WTC11 (cell line): ENCODE measurements around the gene DUSP22. TPM values are rescaled to one million over a fixed set of nuclear protein-coding genes. Genes with fewer than 3 reads are reported as not detected.

Experiments
- ATAC-seq: fragments of 200-7000 bp; cut with Tn5 transposase; 2 replicates; pipeline ENCODE4 v1.10.0; 2021; ENCODE audit warnings: mild to moderate bottlenecking, moderate library complexity
- CTCF ChIA-PET: fragments of 300-600 bp; sonication (Branson Sonifier 250); formaldehyde crosslinking; loops from one replicate; lab custom pipeline; 2021; ENCODE audit warnings: antibody characterized with exemption; lab: Charles Lee
- POLR2A ChIA-PET: fragments of 350-600 bp; sonication (Branson Sonifier 250); formaldehyde crosslinking; loops from one replicate; lab custom pipeline; 2021; ENCODE audit warnings: antibody characterized with exemption; lab: Charles Lee
- DNase-seq: peaks from one replicate; pipeline ENCODE4 v3.0.0; 2021; ENCODE audit warnings: low spot score
- H3K27ac Mint-ChIP-seq: 2 replicates; pipeline ENCODE4 v1.8.0; 2021; ENCODE audit warnings: mixed read lengths
- H3K27me3 Mint-ChIP-seq: 2 replicates; pipeline ENCODE4 v1.8.0; 2021; ENCODE audit warnings: low read depth, mild to moderate bottlenecking, moderate library complexity, mixed read lengths
- H3K36me3 Mint-ChIP-seq: 2 replicates; pipeline ENCODE4 v1.8.0; 2021; ENCODE audit warnings: mixed read lengths
- H3K4me1 Mint-ChIP-seq: 2 replicates; pipeline ENCODE4 v1.8.0; 2022; ENCODE audit warnings: mixed read lengths
- H3K4me3 Mint-ChIP-seq: 2 replicates; pipeline ENCODE4 v1.8.0; 2021; ENCODE audit warnings: mild to moderate bottlenecking, moderate library complexity, mixed read lengths
- H3K9me3 Mint-ChIP-seq: 2 replicates; pipeline ENCODE4 v1.8.0; 2021; ENCODE audit warnings: mixed read lengths
- CREB1 ChIP-seq: sonication (generic); formaldehyde crosslinking; IDR thresholded peaks from 2 replicates; pipeline ENCODE4 v1.8.0; 2023; ENCODE audit warnings: mild to moderate bottlenecking, missing genetic modification reagents
- ELF4 ChIP-seq: sonication (generic); formaldehyde crosslinking; IDR thresholded peaks from 2 replicates; pipeline ENCODE4 v1.8.1; 2022; ENCODE audit warnings: low read depth, mild to moderate bottlenecking, moderate library complexity, missing genetic modification reagents
- EMX1 ChIP-seq: fragments of 250-450 bp; sonication (Bioruptor Pico); IDR thresholded peaks from 2 replicates; pipeline ENCODE4 v1.8.0; 2021; ENCODE audit warnings: mild to moderate bottlenecking
- ETV6 ChIP-seq: sonication (generic); formaldehyde crosslinking; IDR thresholded peaks from 2 replicates; pipeline ENCODE4 v1.8.1; 2022; ENCODE audit warnings: mild to moderate bottlenecking, missing genetic modification reagents
- FOXK1 ChIP-seq: sonication (generic); formaldehyde crosslinking; IDR thresholded peaks from 2 replicates; pipeline ENCODE4 v1.8.0; 2022; ENCODE audit warnings: mild to moderate bottlenecking, moderate library complexity, missing genetic modification reagents
- KAT7 ChIP-seq: sonication (generic); formaldehyde crosslinking; IDR thresholded peaks from 2 replicates; pipeline ENCODE4 v1.8.1; 2023; ENCODE audit warnings: missing genetic modification reagents, mild to moderate bottlenecking, borderline replicate concordance
- OVOL2 ChIP-seq: fragments of 250-450 bp; sonication (Bioruptor Pico); IDR thresholded peaks from 2 replicates; pipeline ENCODE4 v1.9.0; 2021; ENCODE audit warnings: mild to moderate bottlenecking, borderline replicate concordance
- RELA ChIP-seq: sonication (generic); formaldehyde crosslinking; IDR thresholded peaks from 2 replicates; pipeline ENCODE4 v1.8.1; 2022; ENCODE audit warnings: missing genetic modification reagents, mild to moderate bottlenecking, borderline replicate concordance
- SMAD3 ChIP-seq: sonication (generic); formaldehyde crosslinking; IDR thresholded peaks from 2 replicates; pipeline ENCODE4 v1.8.0; 2022; ENCODE audit warnings: missing genetic modification reagents, mild to moderate bottlenecking, borderline replicate concordance
- SMAD4 ChIP-seq: sonication (generic); formaldehyde crosslinking; IDR thresholded peaks from 2 replicates; pipeline ENCODE4 v1.8.0; 2022; ENCODE audit warnings: mild to moderate bottlenecking, missing genetic modification reagents
- ZNF121 ChIP-seq: sonication (generic); formaldehyde crosslinking; IDR thresholded peaks from 2 replicates; pipeline ENCODE4 v1.8.0; 2023; ENCODE audit warnings: missing genetic modification reagents
- ZNF416 ChIP-seq: fragments of 250-450 bp; sonication (Bioruptor Pico); IDR thresholded peaks from 2 replicates; pipeline ENCODE4 v1.9.0; 2021; ENCODE audit warnings: mild to moderate bottlenecking, inconsistent platforms
- ZNF671 ChIP-seq: fragments of 250-450 bp; sonication (Bioruptor Pico); IDR thresholded peaks from 2 replicates; pipeline ENCODE4 v1.8.0; 2021; ENCODE audit warnings: mild to moderate bottlenecking
- total RNA-seq: library from RNA; stranded (reverse); gene quantifications from 3 replicates; pipeline ENCODE4 v1.2.3, GENCODE V29; 2021
- TF ChIP-seq, protein P1 (sequence below): sonication (generic); formaldehyde crosslinking; IDR thresholded peaks from 2 replicates; pipeline ENCODE4 v1.8.1; 2023; ENCODE audit warnings: mild to moderate bottlenecking, missing genetic modification reagents, moderate library complexity
- TF ChIP-seq, protein P2 (sequence below): fragments of 250-450 bp; sonication (Bioruptor Pico); IDR thresholded peaks from 2 replicates; pipeline ENCODE4 v1.9.0; 2021; ENCODE audit warnings: moderate library complexity, mild to moderate bottlenecking, inconsistent platforms, borderline replicate concordance
- TF ChIP-seq, protein P3 (sequence below): sonication (generic); formaldehyde crosslinking; IDR thresholded peaks from 2 replicates; pipeline ENCODE4 v1.8.1; 2023; ENCODE audit warnings: mild to moderate bottlenecking, missing genetic modification reagents, moderate library complexity
- TF ChIP-seq, protein P4 (sequence below): sonication (generic); formaldehyde crosslinking; IDR thresholded peaks from 2 replicates; pipeline ENCODE4 v1.8.1; 2022; ENCODE audit warnings: mild to moderate bottlenecking, moderate library complexity, missing genetic modification reagents
- TF ChIP-seq, protein P5 (sequence below): fragments of 250-450 bp; sonication (Bioruptor Pico); IDR thresholded peaks from 2 replicates; pipeline ENCODE4 v2.1.2; 2022; ENCODE audit warnings: mild to moderate bottlenecking, moderate library complexity
- TF ChIP-seq, protein P6 (sequence below): sonication (generic); formaldehyde crosslinking; IDR thresholded peaks from 2 replicates; pipeline ENCODE4 v1.8.0; 2023; ENCODE audit warnings: mild to moderate bottlenecking, missing genetic modification reagents
- TF ChIP-seq, protein P7 (sequence below): sonication (generic); formaldehyde crosslinking; conservative IDR thresholded peaks from 2 replicates; pipeline ENCODE4 v1.8.1; 2023; ENCODE audit warnings: mild to moderate bottlenecking, low read depth, missing genetic modification reagents, moderate library complexity

The DUSP22 gene
- total RNA-seq, 1 experiment from 2014 or later: 38.5 TPM

DNA sequence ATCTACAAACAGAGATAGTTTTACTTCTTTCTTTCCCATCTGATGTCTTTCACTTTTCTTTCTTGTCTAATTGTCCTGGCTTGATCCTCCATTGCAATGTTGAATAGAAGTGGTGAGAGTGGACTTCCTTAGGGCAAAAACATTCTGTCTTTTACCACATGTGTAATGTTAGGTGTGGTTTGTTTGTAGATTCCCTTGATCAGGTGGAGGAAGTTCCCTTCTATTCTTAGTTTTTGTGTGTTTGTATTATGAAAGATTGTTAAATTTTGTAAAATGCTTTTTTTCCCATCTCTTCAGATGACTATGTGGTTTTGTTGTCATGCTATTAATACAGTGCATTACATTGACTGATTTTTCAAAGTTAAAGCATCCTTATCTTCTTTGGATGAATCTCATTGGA, 41.6 kb upstream of the DUSP22 start:
- ChIA-PET CTCF (no interaction called here), POLR2A (no interaction called here)
- no peak for DNase-seq
- TF ChIP-seq RELA (CRISPR knock-in tag): no peak
- TF ChIP-seq, protein P1, sequence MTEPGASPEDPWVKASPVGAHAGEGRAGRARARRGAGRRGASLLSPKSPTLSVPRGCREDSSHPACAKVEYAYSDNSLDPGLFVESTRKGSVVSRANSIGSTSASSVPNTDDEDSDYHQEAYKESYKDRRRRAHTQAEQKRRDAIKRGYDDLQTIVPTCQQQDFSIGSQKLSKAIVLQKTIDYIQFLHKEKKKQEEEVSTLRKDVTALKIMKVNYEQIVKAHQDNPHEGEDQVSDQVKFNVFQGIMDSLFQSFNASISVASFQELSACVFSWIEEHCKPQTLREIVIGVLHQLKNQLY: no peak
- TF ChIP-seq, protein P2, sequence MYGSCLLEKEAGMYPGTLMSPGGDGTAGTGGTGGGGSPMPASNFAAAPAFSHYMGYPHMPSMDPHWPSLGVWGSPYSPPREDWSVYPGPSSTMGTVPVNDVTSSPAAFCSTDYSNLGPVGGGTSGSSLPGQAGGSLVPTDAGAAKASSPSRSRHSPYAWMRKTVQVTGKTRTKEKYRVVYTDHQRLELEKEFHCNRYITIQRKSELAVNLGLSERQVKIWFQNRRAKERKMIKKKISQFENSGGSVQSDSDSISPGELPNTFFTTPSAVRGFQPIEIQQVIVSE: no peak
- TF ChIP-seq, protein P3, sequence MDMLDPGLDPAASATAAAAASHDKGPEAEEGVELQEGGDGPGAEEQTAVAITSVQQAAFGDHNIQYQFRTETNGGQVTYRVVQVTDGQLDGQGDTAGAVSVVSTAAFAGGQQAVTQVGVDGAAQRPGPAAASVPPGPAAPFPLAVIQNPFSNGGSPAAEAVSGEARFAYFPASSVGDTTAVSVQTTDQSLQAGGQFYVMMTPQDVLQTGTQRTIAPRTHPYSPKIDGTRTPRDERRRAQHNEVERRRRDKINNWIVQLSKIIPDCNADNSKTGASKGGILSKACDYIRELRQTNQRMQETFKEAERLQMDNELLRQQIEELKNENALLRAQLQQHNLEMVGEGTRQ (CRISPR knock-in tag): no peak
- TF ChIP-seq, protein P4, sequence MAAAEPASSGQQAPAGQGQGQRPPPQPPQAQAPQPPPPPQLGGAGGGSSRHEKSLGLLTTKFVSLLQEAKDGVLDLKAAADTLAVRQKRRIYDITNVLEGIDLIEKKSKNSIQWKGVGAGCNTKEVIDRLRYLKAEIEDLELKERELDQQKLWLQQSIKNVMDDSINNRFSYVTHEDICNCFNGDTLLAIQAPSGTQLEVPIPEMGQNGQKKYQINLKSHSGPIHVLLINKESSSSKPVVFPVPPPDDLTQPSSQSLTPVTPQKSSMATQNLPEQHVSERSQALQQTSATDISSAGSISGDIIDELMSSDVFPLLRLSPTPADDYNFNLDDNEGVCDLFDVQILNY (CRISPR knock-in tag): no peak
- no peak for TF ChIP-seq EMX1 (CRISPR knock-in tag)
- TF ChIP-seq FOXK1 (CRISPR knock-in tag): no peak
- TF ChIP-seq KAT7 (CRISPR knock-in tag): no peak
- no peak for TF ChIP-seq SMAD4 (CRISPR knock-in tag)
- no peak for TF ChIP-seq CREB1 (CRISPR knock-in tag)
- TF ChIP-seq, protein P5, sequence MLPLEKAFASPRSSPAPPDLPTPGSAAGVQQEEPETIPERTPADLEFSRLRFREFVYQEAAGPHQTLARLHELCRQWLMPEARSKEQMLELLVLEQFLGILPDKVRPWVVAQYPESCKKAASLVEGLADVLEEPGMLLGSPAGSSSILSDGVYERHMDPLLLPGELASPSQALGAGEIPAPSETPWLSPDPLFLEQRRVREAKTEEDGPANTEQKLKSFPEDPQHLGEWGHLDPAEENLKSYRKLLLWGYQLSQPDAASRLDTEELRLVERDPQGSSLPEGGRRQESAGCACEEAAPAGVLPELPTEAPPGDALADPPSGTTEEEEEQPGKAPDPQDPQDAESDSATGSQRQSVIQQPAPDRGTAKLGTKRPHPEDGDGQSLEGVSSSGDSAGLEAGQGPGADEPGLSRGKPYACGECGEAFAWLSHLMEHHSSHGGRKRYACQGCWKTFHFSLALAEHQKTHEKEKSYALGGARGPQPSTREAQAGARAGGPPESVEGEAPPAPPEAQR (CRISPR knock-in tag): no peak
- TF ChIP-seq, protein P6, sequence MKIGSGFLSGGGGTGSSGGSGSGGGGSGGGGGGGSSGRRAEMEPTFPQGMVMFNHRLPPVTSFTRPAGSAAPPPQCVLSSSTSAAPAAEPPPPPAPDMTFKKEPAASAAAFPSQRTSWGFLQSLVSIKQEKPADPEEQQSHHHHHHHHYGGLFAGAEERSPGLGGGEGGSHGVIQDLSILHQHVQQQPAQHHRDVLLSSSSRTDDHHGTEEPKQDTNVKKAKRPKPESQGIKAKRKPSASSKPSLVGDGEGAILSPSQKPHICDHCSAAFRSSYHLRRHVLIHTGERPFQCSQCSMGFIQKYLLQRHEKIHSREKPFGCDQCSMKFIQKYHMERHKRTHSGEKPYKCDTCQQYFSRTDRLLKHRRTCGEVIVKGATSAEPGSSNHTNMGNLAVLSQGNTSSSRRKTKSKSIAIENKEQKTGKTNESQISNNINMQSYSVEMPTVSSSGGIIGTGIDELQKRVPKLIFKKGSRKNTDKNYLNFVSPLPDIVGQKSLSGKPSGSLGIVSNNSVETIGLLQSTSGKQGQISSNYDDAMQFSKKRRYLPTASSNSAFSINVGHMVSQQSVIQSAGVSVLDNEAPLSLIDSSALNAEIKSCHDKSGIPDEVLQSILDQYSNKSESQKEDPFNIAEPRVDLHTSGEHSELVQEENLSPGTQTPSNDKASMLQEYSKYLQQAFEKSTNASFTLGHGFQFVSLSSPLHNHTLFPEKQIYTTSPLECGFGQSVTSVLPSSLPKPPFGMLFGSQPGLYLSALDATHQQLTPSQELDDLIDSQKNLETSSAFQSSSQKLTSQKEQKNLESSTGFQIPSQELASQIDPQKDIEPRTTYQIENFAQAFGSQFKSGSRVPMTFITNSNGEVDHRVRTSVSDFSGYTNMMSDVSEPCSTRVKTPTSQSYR (CRISPR knock-in tag): no peak
- no peak for TF ChIP-seq ETV6 (CRISPR knock-in tag)
- TF ChIP-seq OVOL2 (CRISPR knock-in tag): no peak
- TF ChIP-seq ZNF416 (CRISPR knock-in tag): no peak
- TF ChIP-seq ZNF121 (CRISPR knock-in tag): no peak
- TF ChIP-seq, protein P7, sequence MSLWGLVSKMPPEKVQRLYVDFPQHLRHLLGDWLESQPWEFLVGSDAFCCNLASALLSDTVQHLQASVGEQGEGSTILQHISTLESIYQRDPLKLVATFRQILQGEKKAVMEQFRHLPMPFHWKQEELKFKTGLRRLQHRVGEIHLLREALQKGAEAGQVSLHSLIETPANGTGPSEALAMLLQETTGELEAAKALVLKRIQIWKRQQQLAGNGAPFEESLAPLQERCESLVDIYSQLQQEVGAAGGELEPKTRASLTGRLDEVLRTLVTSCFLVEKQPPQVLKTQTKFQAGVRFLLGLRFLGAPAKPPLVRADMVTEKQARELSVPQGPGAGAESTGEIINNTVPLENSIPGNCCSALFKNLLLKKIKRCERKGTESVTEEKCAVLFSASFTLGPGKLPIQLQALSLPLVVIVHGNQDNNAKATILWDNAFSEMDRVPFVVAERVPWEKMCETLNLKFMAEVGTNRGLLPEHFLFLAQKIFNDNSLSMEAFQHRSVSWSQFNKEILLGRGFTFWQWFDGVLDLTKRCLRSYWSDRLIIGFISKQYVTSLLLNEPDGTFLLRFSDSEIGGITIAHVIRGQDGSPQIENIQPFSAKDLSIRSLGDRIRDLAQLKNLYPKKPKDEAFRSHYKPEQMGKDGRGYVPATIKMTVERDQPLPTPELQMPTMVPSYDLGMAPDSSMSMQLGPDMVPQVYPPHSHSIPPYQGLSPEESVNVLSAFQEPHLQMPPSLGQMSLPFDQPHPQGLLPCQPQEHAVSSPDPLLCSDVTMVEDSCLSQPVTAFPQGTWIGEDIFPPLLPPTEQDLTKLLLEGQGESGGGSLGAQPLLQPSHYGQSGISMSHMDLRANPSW (CRISPR knock-in tag): no peak
- no peak for TF ChIP-seq ZNF671 (CRISPR knock-in tag)
- no peak for TF ChIP-seq ELF4
- TF ChIP-seq SMAD3 (CRISPR knock-in tag): no peak
- Mint-ChIP-seq H3K27me3 (no peaks in the 10 kb centered on the region; the same call in 1 of the 2 replicates), H3K4me3 (no peak overlapping the region), H3K36me3 (no peaks in the 10 kb centered on the region), H3K4me1 (no peaks in the 10 kb centered on the region), H3K9me3 (no peaks in the 10 kb centered on the region), H3K27ac (no peak overlapping the region)
- no peak for ATAC-seq
